HuH-7.5 (cell line): ENCODE measurements around the gene TMEM217.

Source experiments
- DNase-seq: peaks from one replicate; pipeline ENCODE4 v3.0.0; 2011; ENCODE audit warnings: low spot score

TMEM217 gene

GRCh38 chr6:37279366-37280134 is 21.6 kb upstream of the TMEM217 start:
- DNase-seq: no peak

GRCh38 chr6:37277001-37277409 is 19.1 kb upstream of the TMEM217 start:
- DNase-seq: no peak

GRCh38 chr6:37275350-37275749 is 17.4 kb upstream of the TMEM217 start:
- no peak for DNase-seq

- DNase-seq: no peak
Measured at GRCh38 chr6:37273690-37274089, 15.7 kb upstream of the TMEM217 start.

- DNase-seq: no peak
Measured at GRCh38 chr6:37272834-37273566, 15.1 kb upstream of the TMEM217 start.

- DNase-seq: no peak
Measured at GRCh38 chr6:37269105-37269504, 11.2 kb upstream of the TMEM217 start.

GRCh38 chr6:37265860-37266259 is 7.9 kb upstream of the TMEM217 start:
- no peak for DNase-seq

GRCh38 chr6:37265001-37265400 is 7.1 kb upstream of the TMEM217 start:
- DNase-seq: no peak

GRCh38 chr6:37262446-37263026 is 4.6 kb upstream of the TMEM217 start:
- no peak for DNase-seq

GRCh38 chr6:37261198-37261597 is 3.3 kb upstream of the TMEM217 start:
- no peak for DNase-seq

- no peak for DNase-seq
Measured at GRCh38 chr6:37260444-37260843, 2.5 kb upstream of the TMEM217 start.

- DNase-seq: no peak
Measured at GRCh38 chr6:37260040-37260439, 2.1 kb upstream of the TMEM217 start.

GRCh38 chr6:37259191-37259590 is 1.2 kb upstream of the TMEM217 start:
- DNase-seq: no peak

- DNase-seq: no peak
Measured at GRCh38 chr6:37258405-37259105, 611 bp upstream of the TMEM217 start.

GRCh38 chr6:37257320-37257633 is 667 bp downstream of the TMEM217 start:
- DNase-seq: no peak

GRCh38 chr6:37256692-37257319 is 1.1 kb downstream of the TMEM217 start:
- no peak for DNase-seq

- DNase-seq: no peak
Measured at GRCh38 chr6:37254881-37255280, 3.1 kb downstream of the TMEM217 start.

- DNase-seq: no peak
Measured at GRCh38 chr6:37253486-37254007, 4.4 kb downstream of the TMEM217 start.

- DNase-seq: no peak
Measured at GRCh38 chr6:37251211-37251780, 6.6 kb downstream of the TMEM217 start.

GRCh38 chr6:37244430-37245310 is 13.3 kb downstream of the TMEM217 start:
- no peak for DNase-seq
